AG04449 (cell line): ENCODE measurements around the gene KCNV2.

Source experiments
- CTCF ChIA-PET: fragments of 350-600 bp; formaldehyde crosslinking; extraction: SDS; loops from one replicate; lab custom pipeline; 2021; ENCODE audit warnings: antibody characterized with exemption; lab: Yijun Ruan, JAX
- POLR2A ChIA-PET: fragments of 400-600, 350-600 bp; formaldehyde crosslinking; extraction: SDS; loops from one replicate; lab custom pipeline; 2020; ENCODE audit warnings: antibody characterized with exemption, inconsistent platforms; lab: Yijun Ruan, JAX
- DNase-seq: peaks from one replicate; pipeline ENCODE4 v3.0.0-alpha.2; 2010; ENCODE audit warnings: low read depth, low spot score
- H3K4me3 ChIP-seq: 2 replicates; pipeline ENCODE4 v1.5.1; 2011; ENCODE audit warnings: low read depth, mild to moderate bottlenecking, control low read depth, low read length
- TF ChIP-seq, protein P1 (sequence below): IDR thresholded peaks from one replicate; pipeline ENCODE4 v1.5.1; 2011; ENCODE audit warnings: mild to moderate bottlenecking, moderate library complexity, low read length, control low read depth, inconsistent platforms; ENCODE audit not compliant: insufficient read depth; ENCODE audit errors: missing control alignments

KCNV2 gene

DNA sequence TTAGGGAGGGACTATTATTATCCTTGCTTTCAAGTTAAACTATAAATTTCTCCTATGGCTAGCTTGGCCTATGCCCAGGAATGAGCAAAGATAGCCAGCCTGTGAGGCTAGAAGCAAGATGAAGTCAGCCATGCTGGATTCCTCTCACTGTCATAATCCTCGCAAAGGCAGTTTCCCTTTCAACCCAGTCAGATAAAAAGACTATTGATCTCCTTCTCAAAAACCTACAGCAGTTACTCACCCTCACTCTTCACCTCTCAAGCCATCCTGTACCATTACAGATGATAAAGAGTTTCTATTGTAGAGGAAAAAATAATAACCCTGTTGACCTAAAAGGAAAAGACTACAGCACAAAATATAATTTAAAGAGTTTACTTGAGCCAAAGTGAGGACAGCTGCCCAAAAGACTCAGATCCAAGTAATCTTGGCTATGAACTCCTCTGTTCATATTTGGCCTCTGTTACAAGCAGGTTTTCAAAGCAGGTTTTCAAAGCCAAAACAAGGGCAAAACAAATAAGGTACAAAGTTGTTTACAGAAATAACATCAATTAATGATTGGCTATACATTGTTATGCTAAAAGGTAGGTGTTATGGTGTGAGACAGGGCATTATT, 41.7 kb downstream of the KCNV2 start:
- POLR2A ChIA-PET = no interaction called here
- TF ChIP-seq, protein P1, sequence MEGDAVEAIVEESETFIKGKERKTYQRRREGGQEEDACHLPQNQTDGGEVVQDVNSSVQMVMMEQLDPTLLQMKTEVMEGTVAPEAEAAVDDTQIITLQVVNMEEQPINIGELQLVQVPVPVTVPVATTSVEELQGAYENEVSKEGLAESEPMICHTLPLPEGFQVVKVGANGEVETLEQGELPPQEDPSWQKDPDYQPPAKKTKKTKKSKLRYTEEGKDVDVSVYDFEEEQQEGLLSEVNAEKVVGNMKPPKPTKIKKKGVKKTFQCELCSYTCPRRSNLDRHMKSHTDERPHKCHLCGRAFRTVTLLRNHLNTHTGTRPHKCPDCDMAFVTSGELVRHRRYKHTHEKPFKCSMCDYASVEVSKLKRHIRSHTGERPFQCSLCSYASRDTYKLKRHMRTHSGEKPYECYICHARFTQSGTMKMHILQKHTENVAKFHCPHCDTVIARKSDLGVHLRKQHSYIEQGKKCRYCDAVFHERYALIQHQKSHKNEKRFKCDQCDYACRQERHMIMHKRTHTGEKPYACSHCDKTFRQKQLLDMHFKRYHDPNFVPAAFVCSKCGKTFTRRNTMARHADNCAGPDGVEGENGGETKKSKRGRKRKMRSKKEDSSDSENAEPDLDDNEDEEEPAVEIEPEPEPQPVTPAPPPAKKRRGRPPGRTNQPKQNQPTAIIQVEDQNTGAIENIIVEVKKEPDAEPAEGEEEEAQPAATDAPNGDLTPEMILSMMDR = no peak
- CTCF ChIA-PET = interaction anchor here (1.4 kb wide), 1 partner anchor 11 kb away, joined by 4 read pairs; no protein-coding TSS in a partner anchor

GRCh38 chr9:2761424-2761823, 44.1 kb downstream of the KCNV2 start:
- ChIA-PET CTCF (no interaction called here), POLR2A (no interaction called here)
- no peak overlapping the region for H3K4me3 ChIP-seq
- DNase-seq = no peak
- TF ChIP-seq, protein P1 = no peak

More for the DNA sequence above, 41.7 kb downstream of the KCNV2 start:
- H3K4me3 ChIP-seq = no peak overlapping the region
- DNase-seq = no peak

DNA sequence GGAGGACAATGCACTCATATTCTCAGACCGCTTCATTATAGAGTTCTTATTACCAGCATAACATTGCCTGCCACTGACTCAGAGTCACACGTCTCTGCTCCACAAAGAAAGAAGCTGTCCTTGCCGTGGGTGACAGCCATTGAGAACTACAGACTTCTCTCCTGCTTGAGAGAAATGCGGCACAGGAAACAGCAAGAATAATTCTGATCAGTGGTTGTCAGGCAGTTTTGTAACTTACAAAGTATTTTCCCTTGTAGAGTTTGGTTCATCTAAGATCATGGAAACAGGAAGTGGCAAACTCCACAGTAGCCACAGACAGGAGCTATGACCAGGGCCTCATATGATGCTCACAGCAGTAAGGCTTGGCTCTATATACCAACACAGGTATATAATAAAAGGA, 47.0 kb downstream of the KCNV2 start:
- CTCF ChIA-PET = no interaction called here
- no peak overlapping the region for H3K4me3 ChIP-seq
- no peak for DNase-seq
- POLR2A ChIA-PET = no interaction called here
- TF ChIP-seq, protein P1 = no peak

GRCh38 chr9:2765250-2765880, 48.1 kb downstream of the KCNV2 start:
- no peak for DNase-seq
- TF ChIP-seq, protein P1 = no peak
- ChIA-PET POLR2A (no interaction called here), CTCF (no interaction called here)
- no peak overlapping the region for H3K4me3 ChIP-seq

DNA sequence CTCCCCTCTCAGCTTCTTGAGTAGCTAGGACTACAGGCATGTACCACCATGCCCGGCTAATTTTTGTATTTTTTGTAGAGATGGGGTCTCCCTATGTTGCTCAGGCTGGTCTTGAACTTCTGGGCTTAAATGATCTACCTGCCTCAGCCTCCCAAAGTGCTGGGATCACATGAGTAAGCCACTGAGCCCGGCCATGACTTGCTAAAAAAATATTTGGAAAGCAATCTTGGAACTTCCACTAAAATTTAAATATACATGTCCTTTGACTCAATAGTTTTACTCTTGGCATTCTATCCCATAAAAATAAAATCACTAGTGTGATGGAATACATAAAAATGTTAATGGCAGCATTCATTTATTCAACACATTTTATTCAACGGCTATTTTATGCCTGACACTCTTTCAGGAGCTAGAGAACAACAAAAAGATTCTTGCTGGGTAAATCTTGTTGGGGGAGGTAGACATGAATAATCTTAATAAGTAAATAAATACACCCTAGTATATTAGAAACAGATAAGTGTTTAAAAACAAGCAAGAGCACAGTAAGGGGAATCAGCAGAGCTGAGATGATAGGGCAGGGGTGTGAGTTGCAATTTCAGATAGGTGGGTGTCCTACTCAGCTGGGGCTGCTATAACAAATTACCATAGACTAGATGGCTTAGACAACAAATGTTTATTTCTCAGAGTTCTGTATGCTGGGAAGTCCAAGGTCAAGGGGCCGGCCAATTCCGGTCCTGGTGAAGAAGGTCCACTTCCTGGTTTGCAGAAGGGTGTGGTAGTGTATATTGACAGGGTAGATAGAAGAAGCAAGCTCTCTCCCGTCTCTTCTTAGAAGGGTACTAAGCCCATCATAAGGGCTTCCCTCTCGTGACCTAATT, 50.7 kb downstream of the KCNV2 start:
- no peak overlapping the region for H3K4me3 ChIP-seq
- CTCF ChIA-PET = interaction anchor here (1.6 kb wide), 1 partner anchor 21 kb away, joined by 3 read pairs; no protein-coding TSS in a partner anchor
- no peak for DNase-seq
- TF ChIP-seq, protein P1 = no peak
- POLR2A ChIA-PET = no interaction called here

DNA sequence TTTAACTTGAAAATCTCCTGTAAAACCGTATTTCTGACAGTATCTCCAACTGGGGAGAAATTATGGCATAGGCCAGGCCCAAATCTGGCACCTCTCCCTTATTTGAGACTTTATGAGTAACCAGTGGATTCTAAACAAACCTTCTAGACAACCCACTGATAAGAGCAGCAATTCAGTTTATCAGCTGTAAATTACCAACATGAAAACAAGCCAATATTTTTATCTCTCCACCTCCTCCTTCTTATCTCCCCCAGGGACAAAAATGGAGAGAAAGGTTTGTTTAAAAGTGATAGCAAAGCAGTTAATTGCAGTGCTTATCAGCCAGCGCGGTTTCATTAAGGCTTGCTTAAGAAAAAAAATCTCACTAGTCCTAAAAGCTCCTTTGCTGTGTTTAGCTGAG, 53.8 kb downstream of the KCNV2 start:
- ChIA-PET POLR2A (no interaction called here), CTCF (interaction anchor here (0.6 kb wide), 1 partner anchor 14 kb away, joined by 3 read pairs; no protein-coding TSS in a partner anchor)
- TF ChIP-seq, protein P1 = no peak
- DNase-seq = no peak
- no peak overlapping the region for H3K4me3 ChIP-seq
